GM18909 (cell line): Measurements from ENCODE around the gene OR5AU1.
"Not testable (repeated sequence)": the region's sequence is repeated elsewhere in the genome, so short reads cannot be mapped to it uniquely, and the experiment has no call there.

Experiments used
- ATAC-seq: cut with Tn5 transposase; IDR thresholded peaks from one replicate; pipeline ENCODE4 v1.9.1; 2021; ENCODE audit warnings: mild to moderate bottlenecking; ENCODE audit not compliant: unreplicated experiment, poor library complexity

Gene OR5AU1

GRCh38 chr14:21182166-21182565 lies 26.3 kb upstream of the OR5AU1 start:
- ATAC-seq: no peak

DNA sequence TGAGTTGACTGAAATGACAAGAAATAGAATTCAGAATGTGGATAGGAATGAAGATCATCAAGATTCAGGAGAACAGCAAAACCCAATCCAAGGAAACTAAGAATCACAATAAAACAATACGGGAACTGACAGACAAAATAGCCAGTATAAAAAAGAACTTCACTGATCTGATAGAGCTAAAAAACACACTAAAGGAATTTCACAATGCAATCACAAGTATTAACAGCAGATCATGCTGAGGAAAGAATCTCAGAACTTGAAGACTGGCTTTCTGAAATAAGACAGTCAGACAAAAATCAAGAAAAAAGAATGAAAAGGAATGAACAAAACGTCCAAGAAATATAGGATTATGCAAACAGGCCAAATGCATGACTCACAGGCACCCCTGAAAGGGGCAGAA lies 15.3 kb upstream of the OR5AU1 start:
- ATAC-seq: no peak

- ATAC-seq: no peak
These were observed 13.7 kb upstream of the OR5AU1 start for GRCh38 chr14:21169573-21169972.

- no peak for ATAC-seq
These were observed 12.2 kb upstream of the OR5AU1 start for GRCh38 chr14:21168055-21168454.

DNA sequence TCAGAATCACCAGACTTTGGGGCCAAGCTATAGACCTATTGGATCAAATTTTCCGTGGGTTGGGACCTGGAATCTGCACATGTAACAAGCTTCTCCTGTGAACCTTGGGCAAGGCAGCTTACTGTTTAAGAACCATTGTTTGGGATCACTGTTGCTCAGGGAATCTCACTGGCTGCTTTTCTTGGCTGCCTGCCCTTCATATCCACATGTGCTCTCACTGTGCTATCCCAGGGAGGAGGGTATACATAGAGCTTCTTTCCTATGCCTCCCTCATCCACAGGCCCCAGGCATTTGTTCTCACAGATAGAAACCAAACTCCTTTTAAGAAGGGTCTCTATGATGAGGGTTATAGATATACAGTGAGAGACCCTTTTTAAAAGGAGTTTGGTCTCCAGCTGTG lies 9.8 kb upstream of the OR5AU1 start:
- ATAC-seq: not testable (repeated sequence)

DNA sequence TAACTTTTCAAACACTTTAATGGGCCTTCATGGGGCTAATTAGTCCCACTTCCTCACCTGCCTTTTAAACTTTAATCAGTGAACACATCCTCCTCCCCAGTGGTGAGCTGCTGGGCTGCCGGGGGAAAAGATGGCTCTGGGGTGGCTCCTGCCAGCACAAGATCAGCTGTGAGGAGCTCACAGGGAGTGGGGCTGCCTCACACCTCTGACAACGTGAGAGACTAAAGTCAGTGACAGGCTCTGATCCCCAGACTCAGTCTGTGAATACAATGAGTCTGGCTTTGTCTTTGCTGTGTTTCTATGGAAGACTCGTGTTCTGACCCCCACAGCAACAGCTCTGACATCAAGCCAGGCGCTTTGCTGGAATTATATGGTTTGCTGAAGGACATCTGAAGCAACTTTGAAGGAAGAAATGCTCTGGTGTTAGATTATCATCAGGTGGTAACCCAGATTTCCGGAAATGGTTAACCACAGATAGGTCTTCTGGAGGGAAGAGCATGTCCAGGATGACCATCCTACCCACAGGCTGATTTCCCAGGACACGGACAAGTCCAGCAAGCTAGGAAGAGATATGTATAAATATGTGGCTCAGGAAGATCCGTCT lies 9.2 kb upstream of the OR5AU1 start:
- not testable (repeated sequence) for ATAC-seq

DNA sequence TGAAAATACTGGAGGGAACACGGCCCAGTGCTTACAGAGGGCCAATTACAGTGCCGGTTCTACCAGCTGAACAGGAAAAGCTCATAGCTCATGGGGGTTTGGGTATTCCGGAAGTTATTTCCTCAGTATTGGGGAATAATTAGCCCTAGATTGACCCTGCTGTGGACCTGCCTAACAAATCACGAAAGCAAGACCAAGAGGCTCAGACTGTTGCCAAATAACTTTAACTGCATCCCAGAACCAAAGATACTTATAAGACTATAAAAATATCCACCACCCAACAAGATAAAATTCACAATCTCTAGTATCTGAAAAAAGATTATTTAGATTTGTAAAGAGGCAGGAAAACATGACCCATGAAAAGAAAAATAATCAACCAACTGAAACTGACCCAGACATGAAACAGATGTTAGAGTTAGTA lies 8.0 kb upstream of the OR5AU1 start:
- ATAC-seq: no peak

- ATAC-seq: no peak
These were observed 6.2 kb upstream of the OR5AU1 start for GRCh38 chr14:21162081-21162480.

GRCh38 chr14:21160061-21160610 lies 4.3 kb upstream of the OR5AU1 start:
- ATAC-seq: no peak

DNA sequence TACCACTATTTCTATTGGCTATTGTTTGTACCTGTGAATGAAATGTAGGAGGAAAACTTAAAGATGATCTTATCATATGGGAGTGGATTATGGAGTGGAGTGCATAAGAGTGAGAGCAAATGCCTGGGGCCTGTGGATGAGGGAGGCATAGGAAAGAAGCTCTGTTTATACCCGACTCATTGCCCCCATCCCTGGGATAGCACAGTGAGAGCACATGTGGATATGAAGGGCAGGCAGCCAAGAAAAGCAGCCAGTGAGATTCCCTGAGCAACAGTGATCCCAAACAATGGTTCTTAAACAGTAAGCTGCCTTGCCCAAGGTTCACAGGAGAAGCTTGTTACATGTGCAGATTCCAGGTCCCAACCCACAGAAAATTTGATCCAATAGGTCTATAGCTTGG lies 2.3 kb upstream of the OR5AU1 start:
- not testable (repeated sequence) for ATAC-seq

- no peak for ATAC-seq
These were observed 6.1 kb downstream of the OR5AU1 start for GRCh38 chr14:21149641-21150367.

GRCh38 chr14:21145437-21145836 lies 10.4 kb downstream of the OR5AU1 start:
- no peak for ATAC-seq

DNA sequence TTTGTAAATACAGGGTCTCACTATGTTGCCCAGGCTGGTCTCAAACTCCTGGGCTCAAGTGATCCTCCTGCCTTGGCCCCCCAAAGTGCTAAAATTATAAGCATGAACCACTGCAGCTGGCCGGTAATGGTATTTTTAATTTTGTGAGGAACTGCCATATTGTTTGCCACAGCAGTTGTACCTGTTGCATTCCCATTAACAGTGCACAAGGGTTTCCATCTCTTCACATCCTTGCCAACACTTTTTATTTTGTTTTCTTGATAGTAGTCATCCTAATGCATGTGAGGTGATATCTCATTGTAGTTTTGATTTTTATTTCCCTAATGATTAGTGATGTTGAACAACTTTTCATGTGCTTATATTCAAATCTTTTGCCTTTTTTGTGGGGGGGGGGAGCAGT lies 13.5 kb downstream of the OR5AU1 start:
- ATAC-seq: no peak

GRCh38 chr14:21136024-21136423 lies 19.8 kb downstream of the OR5AU1 start:
- no peak for ATAC-seq

DNA sequence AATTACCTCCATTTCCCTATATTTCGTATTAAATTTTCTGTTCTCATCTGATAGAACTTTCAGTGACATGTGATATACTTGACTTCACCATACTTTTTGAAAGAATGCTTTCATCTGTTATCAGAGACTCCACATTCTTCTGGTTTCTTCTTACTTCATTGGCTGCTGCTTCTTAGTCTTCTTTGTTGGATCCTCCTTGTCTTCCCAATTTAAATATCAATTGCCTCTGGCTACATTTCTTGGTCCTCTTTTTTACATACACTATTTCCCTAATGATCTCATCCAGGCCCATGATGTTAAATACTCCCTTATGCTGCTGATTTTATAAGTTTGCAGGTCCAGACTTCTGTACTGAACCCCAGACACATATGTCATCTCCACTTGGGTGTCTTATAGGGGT lies 22.0 kb downstream of the OR5AU1 start:
- no peak for ATAC-seq

DNA sequence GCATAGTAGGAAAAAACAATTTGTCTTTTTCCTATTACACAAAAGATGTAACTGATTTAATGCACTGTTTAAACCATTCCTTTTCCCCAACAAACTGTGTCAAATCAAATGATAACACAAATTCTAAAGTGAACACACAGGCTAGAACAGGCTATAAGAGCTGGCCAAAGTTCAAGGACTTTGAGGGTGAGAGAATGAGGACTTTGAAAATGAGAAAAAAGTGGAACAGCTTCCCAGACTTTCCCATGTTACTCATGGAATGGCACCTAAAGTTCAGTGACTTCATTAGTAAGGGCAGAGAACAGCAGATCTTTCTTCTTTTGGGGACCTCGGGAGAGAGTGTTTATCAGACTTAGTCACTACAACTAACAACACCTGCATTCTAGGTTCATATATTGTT lies 32.4 kb downstream of the OR5AU1 start:
- ATAC-seq: no peak

DNA sequence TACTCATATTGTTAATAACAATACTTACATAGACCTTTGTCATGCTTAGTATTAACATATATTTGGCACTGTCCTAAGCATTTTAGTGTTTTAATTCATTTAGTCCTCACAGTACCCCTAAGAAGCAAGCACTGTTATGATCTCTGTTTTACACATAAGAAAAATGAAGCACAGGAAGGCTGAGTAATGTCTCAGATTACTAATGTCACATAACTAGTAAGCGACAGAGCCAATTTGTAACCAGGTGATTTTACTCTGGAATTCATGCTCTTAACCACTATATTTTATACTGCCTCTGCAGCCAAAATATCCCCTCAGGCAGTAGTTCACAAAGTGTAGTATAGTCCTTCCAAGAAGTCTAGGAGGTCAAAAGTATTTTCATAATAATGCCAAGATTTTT lies 34.7 kb downstream of the OR5AU1 start:
- no peak for ATAC-seq

DNA sequence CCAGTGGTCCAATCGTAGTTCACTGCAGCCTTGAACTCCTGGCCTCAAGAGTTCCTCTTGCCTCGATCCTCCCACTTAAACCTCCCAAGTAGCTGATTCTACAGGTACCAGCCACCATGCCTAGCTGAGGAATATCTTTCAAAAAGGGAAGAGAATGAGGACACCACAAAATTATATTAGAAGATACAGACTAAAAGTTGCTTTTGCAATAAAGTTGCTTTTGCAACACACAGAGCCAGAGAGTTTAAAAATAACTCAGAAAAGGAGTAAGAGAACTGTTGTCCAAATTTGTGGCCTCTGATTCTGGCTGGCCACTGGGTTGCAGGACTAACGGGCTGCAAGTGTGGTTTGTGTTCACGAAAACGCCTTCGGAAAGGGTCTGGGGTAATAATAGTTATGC lies 35.2 kb downstream of the OR5AU1 start:
- no peak for ATAC-seq

GRCh38 chr14:21118933-21119332 lies 36.9 kb downstream of the OR5AU1 start:
- ATAC-seq: no peak

- ATAC-seq: no peak
These were observed 42.5 kb downstream of the OR5AU1 start for GRCh38 chr14:21113369-21113768.

- no peak for ATAC-seq
These were observed 43.6 kb downstream of the OR5AU1 start for GRCh38 chr14:21112255-21112654.
